A673 (cell line): Measurements from ENCODE around the gene RAB4A.

Experiments
- EZH2 ChIP-seq: fragments of 200-600 bp; sonication (generic); IDR thresholded peaks from 2 replicates; pipeline ENCODE4 v1.6.1; 2017; ENCODE audit warnings: borderline replicate concordance, low read depth, mild to moderate bottlenecking, mixed read lengths, antibody characterized with exemption, low read length; ENCODE audit not compliant: poor library complexity, severe bottlenecking
- TF ChIP-seq, protein P1 (sequence below): fragments of 300-800, 200-600 bp; sonication (generic); conservative IDR thresholded peaks from 2 replicates; pipeline ENCODE4 v1.5.1; 2017; ENCODE audit warnings: low read depth, mild to moderate bottlenecking, antibody characterized with exemption, low read length, moderate library complexity, mixed read lengths

- TF ChIP-seq, protein P1, sequence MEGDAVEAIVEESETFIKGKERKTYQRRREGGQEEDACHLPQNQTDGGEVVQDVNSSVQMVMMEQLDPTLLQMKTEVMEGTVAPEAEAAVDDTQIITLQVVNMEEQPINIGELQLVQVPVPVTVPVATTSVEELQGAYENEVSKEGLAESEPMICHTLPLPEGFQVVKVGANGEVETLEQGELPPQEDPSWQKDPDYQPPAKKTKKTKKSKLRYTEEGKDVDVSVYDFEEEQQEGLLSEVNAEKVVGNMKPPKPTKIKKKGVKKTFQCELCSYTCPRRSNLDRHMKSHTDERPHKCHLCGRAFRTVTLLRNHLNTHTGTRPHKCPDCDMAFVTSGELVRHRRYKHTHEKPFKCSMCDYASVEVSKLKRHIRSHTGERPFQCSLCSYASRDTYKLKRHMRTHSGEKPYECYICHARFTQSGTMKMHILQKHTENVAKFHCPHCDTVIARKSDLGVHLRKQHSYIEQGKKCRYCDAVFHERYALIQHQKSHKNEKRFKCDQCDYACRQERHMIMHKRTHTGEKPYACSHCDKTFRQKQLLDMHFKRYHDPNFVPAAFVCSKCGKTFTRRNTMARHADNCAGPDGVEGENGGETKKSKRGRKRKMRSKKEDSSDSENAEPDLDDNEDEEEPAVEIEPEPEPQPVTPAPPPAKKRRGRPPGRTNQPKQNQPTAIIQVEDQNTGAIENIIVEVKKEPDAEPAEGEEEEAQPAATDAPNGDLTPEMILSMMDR: no peak
- no peak for TF ChIP-seq EZH2
These were observed 71.1 kb downstream of the RAB4A start for GRCh38 chr1:229341774-229342655.
